Fibroblast of lung (primary cell): Measurements from ENCODE around the gene HTR5A. TPM values are rescaled to one million over a fixed set of nuclear protein-coding genes. Genes with fewer than 3 reads are reported as not detected.

ENCODE experiments used
- DNase-seq, 2 donors: peaks; one replicate each; pipeline versions ENCODE4 v3.0.0 to v3.0.0-alpha.2; 2010; ENCODE audit warnings: low read depth in 2 of 2
- H2AFZ ChIP-seq: 2 replicates; pipeline ENCODE4 v1.5.1; 2012; ENCODE audit warnings: low read length, control low read depth, inconsistent platforms
- H3K27ac ChIP-seq: 2 replicates; pipeline ENCODE4 v1.5.1; 2011; ENCODE audit warnings: low read length, control low read depth; ENCODE audit not compliant: insufficient read depth
- H3K27me3 ChIP-seq: 2 replicates; pipeline ENCODE4 v1.5.1; 2011; ENCODE audit warnings: mild to moderate bottlenecking, low read length; ENCODE audit not compliant: control insufficient read depth, insufficient read depth
- H3K36me3 ChIP-seq: 2 replicates; pipeline ENCODE4 v1.5.1; 2011; ENCODE audit warnings: low read length; ENCODE audit not compliant: control insufficient read depth, insufficient read depth
- H3K4me1 ChIP-seq: 2 replicates; pipeline ENCODE4 v1.5.1; 2011; ENCODE audit warnings: low read length; ENCODE audit not compliant: control insufficient read depth, insufficient read depth; ENCODE audit errors: extremely low read depth
- H3K4me2 ChIP-seq: 2 replicates; pipeline ENCODE4 v1.5.1; 2011; ENCODE audit warnings: low read length, control low read depth; ENCODE audit not compliant: insufficient read depth; ENCODE audit errors: extremely low read depth
- H3K4me3 ChIP-seq, 4 experiments: fragments of 200-600 bp in 1 of 4; sonication (generic) in 1 of 4; replicated peaks in 1 of 4; 2 replicates each; pipeline ENCODE4 v1.5.1; 2011 to 2016; ENCODE audit warnings: low read length in 4 of 4, low read depth in 3 of 4, mild to moderate bottlenecking in 3 of 4, control low read depth in 2 of 4, inconsistent platforms in 1 of 4, mixed read lengths in 1 of 4; ENCODE audit not compliant: insufficient read depth in 1 of 4; ENCODE audit errors: control extremely low read depth in 1 of 4
- H3K79me2 ChIP-seq: 2 replicates; pipeline ENCODE4 v1.5.1; 2012; ENCODE audit warnings: mild to moderate bottlenecking, low read length, inconsistent platforms; ENCODE audit not compliant: control insufficient read depth, insufficient read depth
- H3K9ac ChIP-seq: 2 replicates; pipeline ENCODE4 v1.5.1; 2011; ENCODE audit warnings: mild to moderate bottlenecking, low read length, control low read depth; ENCODE audit not compliant: insufficient read depth
- H3K9me3 ChIP-seq: 2 replicates; pipeline ENCODE4 v1.5.1; 2012; ENCODE audit warnings: low read depth, low read length; ENCODE audit not compliant: control insufficient read depth, insufficient read depth
- H4K20me1 ChIP-seq: 2 replicates; pipeline ENCODE4 v1.5.1; 2011; ENCODE audit warnings: low read length; ENCODE audit not compliant: control insufficient read depth, insufficient read depth; ENCODE audit errors: extremely low read depth
- CTCF ChIP-seq, 2 donors: IDR thresholded peaks in 1 of 2; conservative IDR thresholded peaks in 1 of 2; 1 replicate in 1 of 2; 2 replicates in 1 of 2; pipeline ENCODE4 v1.5.1; 2011 to 2012; ENCODE audit warnings: low read length in 2 of 2, control low read depth in 1 of 2, inconsistent platforms in 1 of 2, low read depth in 1 of 2, mild to moderate bottlenecking in 1 of 2
- EZH2 ChIP-seq: IDR thresholded peaks from 2 replicates; pipeline ENCODE4 v1.5.1; 2012; ENCODE audit warnings: low read length, control low read depth, mild to moderate bottlenecking; ENCODE audit errors: missing control alignments
- polyA plus RNA-seq, 2 donors: library from polyadenylated mRNA; depleted of rRNA in 1 of 2; stranded (reverse) in 1 of 2; unstranded in 1 of 2; fragments of >200 nt; gene quantifications; 2 replicates each; pipeline ENCODE4 v1.2.1, GENCODE V29; 2011 to 2012; ENCODE audit warnings: missing spikeins in 1 of 2
- total RNA-seq: library from RNA; depleted of rRNA; stranded (reverse); fragments of >200 nt; gene quantifications from 2 replicates; pipeline ENCODE4 v1.2.1, GENCODE V29; 2014

HTR5A gene
- total and polyA plus RNA-seq, 2 donors (not counting 1 experiment from before 2014, with no cell fraction given), result not detected

- no peak overlapping the region for H2AFZ ChIP-seq
- H3K36me3 ChIP-seq, result no peaks in the 10 kb centered on the region
- H3K79me2 ChIP-seq, result no peaks in the 10 kb centered on the region
- H3K4me2 ChIP-seq, result no peak overlapping the region
- H3K9ac ChIP-seq, result no peak overlapping the region
- no peak overlapping the region for H3K27ac ChIP-seq
- no peak for DNase-seq
- no peaks in the 10 kb centered on the region for H3K4me1 ChIP-seq
- H3K4me3 ChIP-seq, result no peak overlapping the region
- no peaks in the 10 kb centered on the region for H4K20me1 ChIP-seq
- no peak for TF ChIP-seq EZH2
- no peak for TF ChIP-seq CTCF (conservative IDR thresholded peaks at IDR 0.05 in 1 of 2, IDR thresholded peaks at IDR 0.05 in 1 of 2; ENCODE audit: low read depth in 1 of 2, low read length in 2 of 2)
- no peaks in the 10 kb centered on the region for H3K9me3 ChIP-seq
- H3K27me3 ChIP-seq, result no peaks in the 10 kb centered on the region
Measured at GRCh38 chr7:155062411-155062810, 7.7 kb upstream of the HTR5A start.

GRCh38 chr7:155064186-155064585, 5.9 kb upstream of the HTR5A start:
- Histone ChIP-seq H3K27me3 (no peaks in the 10 kb centered on the region), H3K4me1 (no peaks in the 10 kb centered on the region), H3K27ac (no peak overlapping the region), H3K79me2 (no peaks in the 10 kb centered on the region), H3K4me3 (no peak overlapping the region), H3K9ac (no peak overlapping the region), H4K20me1 (no peaks in the 10 kb centered on the region), H2AFZ (no peak overlapping the region), H3K9me3 (no peaks in the 10 kb centered on the region), H3K4me2 (no peak overlapping the region), H3K36me3 (no peaks in the 10 kb centered on the region)
- DNase-seq, result no peak
- TF ChIP-seq CTCF (conservative IDR thresholded peaks at IDR 0.05 in 1 of 2, IDR thresholded peaks at IDR 0.05 in 1 of 2; ENCODE audit: low read depth in 1 of 2, low read length in 2 of 2), result no peak

- Histone ChIP-seq H4K20me1 (no peaks in the 10 kb centered on the region), H3K4me2 (no peak overlapping the region), H3K27me3 (no peaks in the 10 kb centered on the region), H3K36me3 (no peaks in the 10 kb centered on the region), H3K27ac (no peak overlapping the region), H3K4me3 (no peak overlapping the region), H3K79me2 (no peaks in the 10 kb centered on the region), H3K9me3 (no peaks in the 10 kb centered on the region), H3K4me1 (no peaks in the 10 kb centered on the region), H2AFZ (no peak overlapping the region), H3K9ac (no peak overlapping the region)
- peak; percentile 52 to 68 for DNase-seq
- TF ChIP-seq CTCF (conservative IDR thresholded peaks at IDR 0.05 in 1 of 2, IDR thresholded peaks at IDR 0.05 in 1 of 2; ENCODE audit: low read depth in 1 of 2, low read length in 2 of 2) (no peak), EZH2 (no peak)
Measured at GRCh38 chr7:155066417-155066950, 3.6 kb upstream of the HTR5A start.
